DOHH2 (cell line): ENCODE results near the gene NPEPL1.

Experiments
- H3F3A ChIP-seq: fragments of 200-600 bp; sonication (generic), shearing (Covaris generic); 2 replicates; pipeline ENCODE4 v1.6.0; 2016; ENCODE audit warnings: antibody characterized with exemption, mild to moderate bottlenecking; ENCODE audit not compliant: control insufficient read depth, insufficient read depth
- H3K27ac ChIP-seq: fragments of 200-600 bp; sonication (generic); 2 replicates; pipeline ENCODE4 v1.5.1; 2014; ENCODE audit warnings: low read depth, mild to moderate bottlenecking, low read length, moderate library complexity
- H3K27me3 ChIP-seq: fragments of 200-600 bp; sonication (generic); 2 replicates; pipeline ENCODE4 v1.6.1; 2014; ENCODE audit warnings: mild to moderate bottlenecking, low read length, mixed read lengths; ENCODE audit not compliant: control insufficient read depth
- H3K36me3 ChIP-seq: fragments of 200-600 bp; sonication (generic); 2 replicates; pipeline ENCODE4 v1.6.1; 2014; ENCODE audit warnings: mild to moderate bottlenecking, low read length, moderate library complexity, mixed read lengths; ENCODE audit not compliant: control insufficient read depth
- H3K4me1 ChIP-seq: fragments of 200-600 bp; sonication (generic); 2 replicates; pipeline ENCODE4 v1.6.1; 2014; ENCODE audit warnings: mild to moderate bottlenecking, low read length, mixed read lengths; ENCODE audit not compliant: control insufficient read depth
- H3K4me2 ChIP-seq: fragments of 200-600 bp; sonication (generic); 2 replicates; pipeline ENCODE4 v1.6.0; 2014; ENCODE audit warnings: mild to moderate bottlenecking, low read length, moderate library complexity
- H3K4me3 ChIP-seq: fragments of 200-600 bp; sonication (generic); 2 replicates; pipeline ENCODE4 v1.5.1; 2014; ENCODE audit warnings: mild to moderate bottlenecking, low read length, mixed read lengths
- H3K79me2 ChIP-seq: fragments of 200-600 bp; sonication (generic); 2 replicates; pipeline ENCODE4 v1.6.1; 2014; ENCODE audit warnings: mild to moderate bottlenecking, low read length, mixed read lengths; ENCODE audit not compliant: control insufficient read depth
- H3K9me2 ChIP-seq: fragments of 200-600 bp; sonication (generic); replicated peaks from 2 replicates; pipeline ENCODE4 v1.6.1; 2014; ENCODE audit warnings: mild to moderate bottlenecking, low read length, mixed read lengths; ENCODE audit not compliant: control insufficient read depth
- H3K9me3 ChIP-seq: fragments of 200-600 bp; sonication (generic); 2 replicates; pipeline ENCODE4 v1.6.1; 2014; ENCODE audit warnings: antibody characterized with exemption, low read length, mixed read lengths; ENCODE audit not compliant: control insufficient read depth, insufficient read depth
- H4K20me1 ChIP-seq: fragments of 200-600 bp; sonication (generic); 2 replicates; pipeline ENCODE4 v1.6.0; 2014; ENCODE audit warnings: low read depth, mild to moderate bottlenecking, antibody characterized with exemption, low read length, moderate library complexity; ENCODE audit not compliant: control insufficient read depth, insufficient read depth
- CTCF ChIP-seq: fragments of 200-600 bp; sonication (generic); IDR thresholded peaks from one replicate; pipeline ENCODE4 v1.5.1; 2014; ENCODE audit warnings: antibody characterized with exemption, mild to moderate bottlenecking, low read depth, low read length; ENCODE audit not compliant: poor library complexity, severe bottlenecking
- EZH2phosphoT487 ChIP-seq: fragments of 200-600 bp; sonication (generic); IDR thresholded peaks from 2 replicates; pipeline ENCODE4 v1.6.1; 2017; ENCODE audit warnings: borderline replicate concordance, mild to moderate bottlenecking, antibody characterized with exemption, low read length, moderate library complexity, mixed read lengths

NPEPL1 gene

DNA sequence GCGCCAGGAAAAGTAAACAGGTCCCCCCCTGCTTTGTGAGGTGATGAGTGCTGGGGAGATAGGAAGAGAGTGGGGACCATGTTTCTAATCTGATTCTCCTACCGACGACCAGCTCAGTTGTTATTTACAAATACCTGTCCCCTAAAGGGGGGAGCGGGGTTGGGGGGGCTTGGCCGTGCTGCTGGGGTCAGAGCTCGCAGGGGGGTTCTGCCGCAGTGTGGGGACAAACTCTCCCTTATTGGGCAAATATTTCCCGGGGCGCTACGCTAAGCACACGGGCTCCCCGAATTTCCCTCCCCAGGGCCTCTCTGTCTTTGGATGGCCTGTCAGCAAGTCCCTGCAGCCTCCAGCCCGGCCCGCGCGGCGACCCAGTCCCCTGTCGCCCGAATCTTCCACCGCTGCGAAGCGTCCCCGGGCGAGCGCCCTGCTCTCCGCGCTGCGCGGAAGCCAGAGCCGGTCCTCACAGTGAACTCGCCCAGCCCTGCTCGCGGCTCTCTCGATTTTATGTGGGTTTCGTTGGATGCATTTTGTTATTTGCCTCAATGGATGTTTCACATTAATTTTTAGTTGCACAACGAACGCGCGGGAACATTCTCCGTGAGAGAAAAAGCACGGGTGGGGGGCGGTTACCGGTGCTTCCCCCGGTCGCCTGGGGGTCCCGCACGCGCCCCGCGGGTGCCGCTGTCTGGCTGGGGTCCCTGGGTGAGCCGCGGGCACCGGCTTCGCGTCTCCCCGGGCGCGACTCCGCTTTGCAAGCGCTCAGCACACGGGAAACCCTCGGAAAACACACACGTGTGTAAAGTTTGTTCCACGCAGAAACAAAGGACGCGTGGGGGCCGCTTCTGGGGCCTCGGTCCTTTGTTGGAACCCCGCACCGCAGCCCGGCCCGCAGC lies 43.1 kb upstream of the NPEPL1 start:
- H3K79me2 ChIP-seq, result peaks cover 35% of the 10 kb centered on the region
- H3F3A ChIP-seq, result no peaks in the 10 kb centered on the region
- H3K27me3 ChIP-seq, result peaks cover 12% of the 10 kb centered on the region
- no peak overlapping the region for H3K27ac ChIP-seq
- H4K20me1 ChIP-seq, result peaks cover 16% of the 10 kb centered on the region
- peaks cover 28% of the 10 kb centered on the region for H3K4me1 ChIP-seq
- no peaks in the 10 kb centered on the region for H3K9me2 ChIP-seq
- peak overlapping the region; percentile 69 for H3K4me2 ChIP-seq
- no peaks in the 10 kb centered on the region for H3K9me3 ChIP-seq
- TF ChIP-seq CTCF (no peak), EZH2phosphoT487 (no peak)
- peak overlapping the region; percentile 86 for H3K4me3 ChIP-seq
- H3K36me3 ChIP-seq, result peaks cover 29% of the 10 kb centered on the region

GRCh38 chr20:58650181-58650775 lies 42.3 kb upstream of the NPEPL1 start:
- Histone ChIP-seq H3K4me1 (peaks cover 33% of the 10 kb centered on the region), H3K27ac (peak overlapping the region; percentile 66), H3K4me2 (peak overlapping the region; percentile 69), H4K20me1 (peaks cover 18% of the 10 kb centered on the region), H3K4me3 (peak overlapping the region; percentile 86), H3K9me3 (no peaks in the 10 kb centered on the region), H3F3A (no peaks in the 10 kb centered on the region), H3K27me3 (peaks cover 10% of the 10 kb centered on the region), H3K79me2 (peaks cover 42% of the 10 kb centered on the region), H3K36me3 (peaks cover 36% of the 10 kb centered on the region), H3K9me2 (no peaks in the 10 kb centered on the region)
- TF ChIP-seq EZH2phosphoT487 (no peak), CTCF (peak; percentile 95)

- no peaks in the 10 kb centered on the region for H3F3A ChIP-seq
- peaks cover 25% of the 10 kb centered on the region for H4K20me1 ChIP-seq
- peaks cover 4% of the 10 kb centered on the region; the same call in 1 of the 2 replicates for H3K27me3 ChIP-seq
- no peak for TF ChIP-seq EZH2phosphoT487
- TF ChIP-seq CTCF, result peak; percentile 67
- peaks cover 49% of the 10 kb centered on the region for H3K79me2 ChIP-seq
- peaks cover 40% of the 10 kb centered on the region for H3K4me1 ChIP-seq
- peak within 1 kb of the TSS; percentile 86 for H3K4me3 ChIP-seq
- peak within 1 kb of the TSS; percentile 69 for H3K4me2 ChIP-seq
- H3K9me2 ChIP-seq, result no peaks in the 10 kb centered on the region
- H3K9me3 ChIP-seq, result no peaks in the 10 kb centered on the region
- H3K27ac ChIP-seq, result peak within 1 kb of the TSS; percentile 66
- peaks cover 43% of the 10 kb centered on the region for H3K36me3 ChIP-seq
Measured at GRCh38 chr20:58650776-58651558, 41.6 kb upstream of the NPEPL1 start, which contains the start of gene STX16. Gene STX16 (plus strand): TSS chr20:58651283. CDS start chr20:58652007, 724 bp downstream.
